Vagina (tissue), 2 donors: ENCODE data around the gene APOB. TPM values are rescaled to one million over a fixed set of nuclear protein-coding genes. Genes with fewer than 3 reads are reported as not detected.

Experiments used
- DNase-seq, 2 donors: peaks; one replicate each; pipeline ENCODE4 v3.0.0-alpha.2; 2017; ENCODE audit errors: extremely low spot score in 2 of 2
- H3K27ac ChIP-seq: fragments of 200-600 bp; sonication (generic); one replicate; pipeline ENCODE4 v1.5.1; 2019
- H3K27me3 ChIP-seq: fragments of 200-600 bp; sonication (generic); one replicate; pipeline ENCODE4 v1.5.1; 2019
- H3K36me3 ChIP-seq, 2 donors: fragments of 200-600 bp; sonication (generic); one replicate each; pipeline ENCODE4 v1.5.1; 2017 to 2019
- H3K4me1 ChIP-seq: fragments of 200-600 bp; sonication (generic); one replicate; pipeline ENCODE4 v1.5.1; 2019
- H3K4me3 ChIP-seq, 2 donors: fragments of 200-600 bp; sonication (generic); 1 replicate in 1 of 2; 2 replicates in 1 of 2; pipeline ENCODE4 v1.5.1; 2016 to 2019
- H3K9me3 ChIP-seq: fragments of 200-600 bp; sonication (generic); one replicate; pipeline ENCODE4 v1.5.1; 2019
- POLR2A ChIP-seq, 2 donors: fragments of 450-650 bp; IDR thresholded peaks; one replicate each; pipeline ENCODE4 v1.6.1; 2017; ENCODE audit warnings: antibody characterized with exemption in 2 of 2, mild to moderate bottlenecking in 2 of 2, moderate library complexity in 2 of 2
- POLR2AphosphoS5 ChIP-seq, 2 donors: sonication (generic); formaldehyde crosslinking; IDR thresholded peaks; one replicate each; pipeline ENCODE4 v1.9.0; 2017; ENCODE audit warnings: antibody characterized with exemption in 2 of 2, mild to moderate bottlenecking in 2 of 2, low read depth in 1 of 2; ENCODE audit not compliant: insufficient read depth in 1 of 2
- intact Hi-C: fragments of 100-400 bp; cut with DNase I; formaldehyde crosslinking; loops from one replicate; pipeline ENCODE4 v1.15.1; 2023
- total RNA-seq: library from RNA; depleted of rRNA; stranded (reverse); fragments of >200 nt; gene quantifications from one replicate; pipeline ENCODE4 v1.2.3, GENCODE V29; 2016
- TF ChIP-seq, protein P1 (sequence below), 3 experiments: fragments of 450-650 bp in 2 of 3; fragments of 200-600 bp in 1 of 3; sonication (generic) in 1 of 3; IDR thresholded peaks; one replicate each; pipeline ENCODE4 v1.5.1; 2017 to 2019; ENCODE audit warnings: antibody characterized with exemption in 3 of 3, mild to moderate bottlenecking in 2 of 3, moderate library complexity in 2 of 3

Gene APOB
- total RNA-seq, 1 donor from 2014 or later: not detected

DNA sequence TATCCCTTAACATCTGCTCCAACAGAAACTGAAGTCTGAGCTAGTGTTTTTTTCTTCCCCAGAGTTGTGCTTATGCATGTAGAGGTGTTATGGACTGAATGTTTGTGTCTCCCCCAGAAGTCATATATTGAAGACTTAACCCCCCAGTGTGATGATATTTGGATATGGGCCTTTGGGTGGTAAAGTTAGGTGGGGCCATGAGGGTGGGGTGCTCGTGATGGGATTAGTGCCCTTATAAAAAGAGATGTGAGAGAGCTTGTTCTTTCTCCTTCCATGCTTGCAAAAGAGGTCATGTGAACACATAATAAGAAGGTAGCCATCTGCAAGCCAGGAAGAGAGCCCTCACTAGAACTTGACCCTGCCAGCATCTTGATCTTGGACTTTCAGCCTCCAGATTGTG, 34.4 kb upstream of the APOB start:
- Histone ChIP-seq H3K36me3 (no peaks in the 10 kb centered on the region), H3K4me1 (no peaks in the 10 kb centered on the region), H3K27me3 (no peaks in the 10 kb centered on the region), H3K4me3 (no peak overlapping the region), H3K27ac (no peak overlapping the region), H3K9me3 (no peaks in the 10 kb centered on the region)
- TF ChIP-seq, protein P1, sequence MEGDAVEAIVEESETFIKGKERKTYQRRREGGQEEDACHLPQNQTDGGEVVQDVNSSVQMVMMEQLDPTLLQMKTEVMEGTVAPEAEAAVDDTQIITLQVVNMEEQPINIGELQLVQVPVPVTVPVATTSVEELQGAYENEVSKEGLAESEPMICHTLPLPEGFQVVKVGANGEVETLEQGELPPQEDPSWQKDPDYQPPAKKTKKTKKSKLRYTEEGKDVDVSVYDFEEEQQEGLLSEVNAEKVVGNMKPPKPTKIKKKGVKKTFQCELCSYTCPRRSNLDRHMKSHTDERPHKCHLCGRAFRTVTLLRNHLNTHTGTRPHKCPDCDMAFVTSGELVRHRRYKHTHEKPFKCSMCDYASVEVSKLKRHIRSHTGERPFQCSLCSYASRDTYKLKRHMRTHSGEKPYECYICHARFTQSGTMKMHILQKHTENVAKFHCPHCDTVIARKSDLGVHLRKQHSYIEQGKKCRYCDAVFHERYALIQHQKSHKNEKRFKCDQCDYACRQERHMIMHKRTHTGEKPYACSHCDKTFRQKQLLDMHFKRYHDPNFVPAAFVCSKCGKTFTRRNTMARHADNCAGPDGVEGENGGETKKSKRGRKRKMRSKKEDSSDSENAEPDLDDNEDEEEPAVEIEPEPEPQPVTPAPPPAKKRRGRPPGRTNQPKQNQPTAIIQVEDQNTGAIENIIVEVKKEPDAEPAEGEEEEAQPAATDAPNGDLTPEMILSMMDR (IDR thresholded peaks at IDR 0.05): no peak
- DNase-seq: no peak
- intact Hi-C loops: no loop called here

- Histone ChIP-seq H3K27me3 (no peaks in the 10 kb centered on the region), H3K27ac (no peak overlapping the region), H3K4me3 (no peak overlapping the region), H3K4me1 (no peaks in the 10 kb centered on the region), H3K36me3 (no peaks in the 10 kb centered on the region), H3K9me3 (no peaks in the 10 kb centered on the region)
- TF ChIP-seq POLR2AphosphoS5 (IDR thresholded peaks at IDR 0.05; ENCODE audit: insufficient read depth in 1 of 2, low read depth in 1 of 2) (no peak), POLR2A (IDR thresholded peaks at IDR 0.05) (no peak)
- TF ChIP-seq, protein P1 (IDR thresholded peaks at IDR 0.05): no peak
- DNase-seq: no peak
- intact Hi-C loops: no loop called here
These were observed 28.8 kb upstream of the APOB start for GRCh38 chr2:21072477-21073242.

GRCh38 chr2:21070341-21071257, 26.7 kb upstream of the APOB start:
- H3K27ac ChIP-seq: no peak overlapping the region
- H3K36me3 ChIP-seq: no peaks in the 10 kb centered on the region
- intact Hi-C loops: no loop called here
- H3K9me3 ChIP-seq: no peaks in the 10 kb centered on the region
- DNase-seq: no peak
- H3K4me3 ChIP-seq: no peak overlapping the region
- H3K27me3 ChIP-seq: no peaks in the 10 kb centered on the region
- TF ChIP-seq, protein P1 (IDR thresholded peaks at IDR 0.05): no peak
- TF ChIP-seq POLR2A (IDR thresholded peaks at IDR 0.05) (no peak), POLR2AphosphoS5 (IDR thresholded peaks at IDR 0.05; ENCODE audit: insufficient read depth in 1 of 2, low read depth in 1 of 2) (no peak)
- H3K4me1 ChIP-seq: no peaks in the 10 kb centered on the region

DNA sequence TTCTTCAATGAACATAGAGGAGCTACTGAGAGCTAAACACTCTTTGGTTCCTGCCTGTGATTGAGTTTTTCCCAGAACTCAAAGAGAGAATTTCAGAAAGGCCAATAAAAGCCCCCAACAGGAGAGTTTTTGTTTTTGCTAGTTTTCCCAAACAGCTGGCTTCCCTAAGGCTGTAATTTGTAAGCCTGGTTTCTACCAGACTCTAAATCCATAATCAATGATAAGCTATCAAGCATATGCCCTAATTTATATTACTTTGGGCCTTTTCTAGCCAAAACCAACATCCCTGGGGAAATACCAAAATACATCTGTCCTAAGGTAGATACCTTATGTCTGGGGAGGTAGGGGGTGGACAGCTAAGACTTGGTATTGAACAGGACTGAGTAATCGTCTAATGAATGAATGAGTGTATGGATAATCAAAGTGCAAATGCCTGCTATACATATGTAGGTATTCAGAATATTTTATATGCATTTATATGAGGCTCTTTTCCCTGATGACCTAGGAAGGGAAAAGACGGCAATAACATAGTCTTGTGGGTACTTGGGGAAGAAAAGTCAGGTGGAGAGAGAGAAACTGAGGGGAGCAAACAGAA, 26.0 kb upstream of the APOB start:
- DNase-seq: no peak
- Histone ChIP-seq H3K36me3 (no peaks in the 10 kb centered on the region), H3K9me3 (no peaks in the 10 kb centered on the region), H3K4me3 (no peak overlapping the region), H3K27ac (no peak overlapping the region), H3K4me1 (no peaks in the 10 kb centered on the region), H3K27me3 (no peaks in the 10 kb centered on the region)
- intact Hi-C loops: no loop called here
- TF ChIP-seq POLR2AphosphoS5 (IDR thresholded peaks at IDR 0.05; ENCODE audit: insufficient read depth in 1 of 2, low read depth in 1 of 2): no peak
- no peak for TF ChIP-seq POLR2A (IDR thresholded peaks at IDR 0.05)
- TF ChIP-seq, protein P1 (IDR thresholded peaks at IDR 0.05): no peak
